Stimulated activated naive CD8-positive, alpha-beta T cell treated with anti-CD3 and anti-CD28 coated beads, Interleukin-15, amount 100 ng/mL, for 72 hours (primary cell): Measurements from ENCODE around the gene MARCHF3.

Experiments used
- ATAC-seq: fragments of 150-1000 bp; cut with Tn5 transposase; 2 replicates; pipeline ENCODE4 v1.10.0; 2021; ENCODE audit warnings: mild to moderate bottlenecking, moderate library complexity
- DNase-seq, 2 donors: peaks; one replicate each; pipeline ENCODE4 v3.0.0; 2021 to 2022
- H3K27ac Mint-ChIP-seq, 2 donors: one replicate each; pipeline ENCODE4 v1.8.0; 2022; ENCODE audit warnings: mild to moderate bottlenecking in 2 of 2, mixed read lengths in 2 of 2, moderate library complexity in 2 of 2
- H3K27me3 Mint-ChIP-seq: one replicate; pipeline ENCODE4 v1.8.0; 2022; ENCODE audit warnings: mixed read lengths
- H3K4me1 Mint-ChIP-seq: one replicate; pipeline ENCODE4 v1.8.0; 2022; ENCODE audit warnings: mild to moderate bottlenecking, mixed read lengths
- H3K4me3 Mint-ChIP-seq, 2 donors: one replicate each; pipeline ENCODE4 v1.8.0; 2022; ENCODE audit warnings: mild to moderate bottlenecking in 2 of 2, mixed read lengths in 2 of 2, moderate library complexity in 1 of 2
- H3K9me3 Mint-ChIP-seq, 2 donors: one replicate each; pipeline ENCODE4 v1.8.0; 2022; ENCODE audit warnings: mixed read lengths in 2 of 2

Gene MARCHF3

DNA sequence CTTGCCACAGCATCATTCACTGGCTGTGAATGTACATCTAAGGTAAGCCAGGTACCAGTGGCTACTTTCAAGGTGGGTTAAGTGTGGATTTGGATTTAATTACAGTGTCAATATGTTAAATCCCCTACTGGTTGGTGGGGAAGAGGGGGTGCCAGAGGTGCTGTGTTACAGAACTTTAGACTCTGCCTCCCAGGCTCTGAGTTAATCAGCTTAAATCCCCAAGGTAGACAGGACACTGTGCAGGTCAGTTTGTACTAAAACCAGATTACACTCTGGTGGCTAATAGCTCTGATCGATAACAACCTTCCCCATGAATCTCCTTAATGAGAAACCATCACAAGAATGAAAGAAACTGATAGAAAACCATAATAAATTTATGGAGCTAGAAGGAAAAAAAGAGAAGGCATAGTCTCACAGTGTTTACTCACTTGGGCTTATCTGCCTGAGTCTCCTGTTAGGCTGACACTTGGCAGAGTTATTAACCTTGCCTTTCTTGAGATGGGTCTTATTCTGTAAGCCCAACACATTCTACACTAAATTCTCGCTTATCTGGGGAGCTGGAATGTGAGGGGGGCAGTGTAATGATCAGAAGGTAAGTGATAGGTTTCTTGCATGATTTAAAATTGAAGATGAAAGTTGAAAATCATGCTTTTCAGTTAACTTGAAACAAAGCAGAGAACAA lies 146.7 kb downstream of the MARCHF3 start:
- DNase-seq (no peak), ATAC-seq (no peak)
- no peaks in the 10 kb centered on the region for H3K27me3 Mint-ChIP-seq
- H3K27ac Mint-ChIP-seq: no peak overlapping the region
- H3K4me1 Mint-ChIP-seq: no peaks in the 10 kb centered on the region
- no peak overlapping the region for H3K4me3 Mint-ChIP-seq
- no peaks in the 10 kb centered on the region for H3K9me3 Mint-ChIP-seq

- H3K4me1 Mint-ChIP-seq: no peaks in the 10 kb centered on the region
- no peak overlapping the region for H3K4me3 Mint-ChIP-seq
- no peaks in the 10 kb centered on the region for H3K27me3 Mint-ChIP-seq
- DNase-seq (no peak), ATAC-seq (no peak)
- H3K27ac Mint-ChIP-seq: no peak overlapping the region
- H3K9me3 Mint-ChIP-seq: no peaks in the 10 kb centered on the region
Observed at GRCh38 chr5:126881821-126882600, 148.3 kb downstream of the MARCHF3 start.

- Mint-ChIP-seq H3K27me3 (no peaks in the 10 kb centered on the region), H3K4me1 (no peaks in the 10 kb centered on the region), H3K27ac (no peak overlapping the region), H3K4me3 (no peak overlapping the region), H3K9me3 (no peaks in the 10 kb centered on the region)
- DNase-seq (no peak), ATAC-seq (no peak)
Observed at GRCh38 chr5:126878634-126879033, 151.7 kb downstream of the MARCHF3 start.

DNA sequence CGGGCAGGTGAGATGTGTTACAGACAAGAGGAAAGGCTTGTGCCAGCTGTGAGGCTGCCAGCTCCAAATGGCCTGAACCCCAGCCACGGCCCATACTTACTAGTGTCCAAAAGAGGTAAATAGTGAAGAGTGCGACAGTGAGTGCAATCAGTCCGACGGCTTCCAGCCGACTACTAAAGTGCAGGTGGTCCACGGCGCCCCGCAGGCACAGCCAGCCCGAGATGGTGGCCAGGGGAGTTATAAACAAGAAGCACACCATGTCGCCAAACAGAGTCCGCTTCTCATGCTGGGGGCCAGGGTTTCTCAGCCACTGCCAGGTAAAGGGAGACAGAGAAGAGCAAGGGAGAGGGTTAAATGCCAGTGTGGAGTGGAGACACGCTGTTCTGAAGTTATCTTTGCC lies 152.3 kb downstream of the MARCHF3 start:
- H3K27me3 Mint-ChIP-seq: no peaks in the 10 kb centered on the region
- no peaks in the 10 kb centered on the region for H3K4me1 Mint-ChIP-seq
- H3K9me3 Mint-ChIP-seq: no peaks in the 10 kb centered on the region
- no peak overlapping the region for H3K27ac Mint-ChIP-seq
- ATAC-seq (no peak), DNase-seq (no peak)
- H3K4me3 Mint-ChIP-seq: no peak overlapping the region

DNA sequence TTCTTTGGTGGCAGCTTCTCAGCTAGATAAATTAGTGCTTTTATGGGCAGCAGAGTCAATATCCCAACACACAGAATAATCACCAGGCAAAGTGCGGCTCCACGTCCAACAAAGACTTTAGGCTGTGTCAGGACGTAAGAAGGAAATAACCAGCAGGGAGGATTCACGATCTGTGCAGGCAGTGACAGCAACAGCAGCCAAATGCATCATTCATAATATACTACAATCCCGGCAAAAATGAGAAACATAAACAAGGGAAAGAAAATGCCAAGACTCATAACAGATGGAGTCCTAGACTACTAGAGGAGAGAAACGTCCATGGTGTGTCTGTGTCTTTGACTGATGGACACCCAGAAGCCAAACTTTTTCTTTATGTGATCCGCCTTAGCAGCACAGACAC lies 152.8 kb downstream of the MARCHF3 start:
- DNase-seq (no peak), ATAC-seq (no peak)
- Mint-ChIP-seq H3K4me3 (no peak overlapping the region), H3K4me1 (no peaks in the 10 kb centered on the region), H3K9me3 (no peaks in the 10 kb centered on the region), H3K27ac (no peak overlapping the region), H3K27me3 (no peaks in the 10 kb centered on the region)

DNA sequence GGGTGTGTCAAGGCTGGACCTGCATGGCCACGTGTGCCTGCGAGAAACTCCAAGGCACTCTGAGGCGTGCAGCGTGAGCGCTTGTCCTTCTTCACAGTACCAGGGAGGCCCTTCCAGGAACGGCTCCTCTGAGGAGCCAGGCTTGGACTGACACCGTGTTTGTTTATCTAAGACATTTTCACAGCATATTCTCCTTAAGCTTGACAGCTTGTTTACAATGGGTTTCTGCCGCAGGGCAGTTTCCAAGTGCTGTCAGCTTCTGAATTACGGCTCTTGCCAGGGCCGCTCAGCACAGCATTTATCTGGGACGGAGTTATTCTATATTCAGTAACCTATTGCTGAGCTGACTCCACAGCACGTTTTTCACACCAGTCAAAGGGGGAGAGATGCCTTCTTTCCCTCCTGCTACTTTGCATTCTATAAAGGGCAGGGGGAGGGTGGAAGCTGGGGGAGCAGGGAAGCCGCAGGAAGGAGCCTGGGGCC lies 155.0 kb downstream of the MARCHF3 start:
- Mint-ChIP-seq H3K27ac (peak overlapping the region in 1 of 2 donors; percentile 23), H3K9me3 (no peaks in the 10 kb centered on the region), H3K4me3 (no peak overlapping the region), H3K4me1 (no peaks in the 10 kb centered on the region), H3K27me3 (no peaks in the 10 kb centered on the region)
- ATAC-seq (no peak), DNase-seq (no peak)

- peaks cover 12% of the 10 kb centered on the region for H3K4me1 Mint-ChIP-seq
Observed at GRCh38 chr5:126872561-126873354, 157.6 kb downstream of the MARCHF3 start.

GRCh38 chr5:126871441-126871840 lies 158.9 kb downstream of the MARCHF3 start:
- peaks cover 8% of the 10 kb centered on the region for H3K27me3 Mint-ChIP-seq
- peaks cover 12% of the 10 kb centered on the region for H3K4me1 Mint-ChIP-seq
- no peaks in the 10 kb centered on the region for H3K9me3 Mint-ChIP-seq
- H3K4me3 Mint-ChIP-seq: no peak overlapping the region
- no peak overlapping the region for H3K27ac Mint-ChIP-seq
- ATAC-seq: no peak
- no peak for DNase-seq

More at GRCh38 chr5:126872561-126873354, 157.6 kb downstream of the MARCHF3 start:
- H3K9me3 Mint-ChIP-seq: no peaks in the 10 kb centered on the region
- H3K27ac Mint-ChIP-seq: no peak overlapping the region
- H3K4me3 Mint-ChIP-seq: no peak overlapping the region
- H3K27me3 Mint-ChIP-seq: peaks cover 8% of the 10 kb centered on the region
- ATAC-seq (no peak), DNase-seq (no peak)

DNA sequence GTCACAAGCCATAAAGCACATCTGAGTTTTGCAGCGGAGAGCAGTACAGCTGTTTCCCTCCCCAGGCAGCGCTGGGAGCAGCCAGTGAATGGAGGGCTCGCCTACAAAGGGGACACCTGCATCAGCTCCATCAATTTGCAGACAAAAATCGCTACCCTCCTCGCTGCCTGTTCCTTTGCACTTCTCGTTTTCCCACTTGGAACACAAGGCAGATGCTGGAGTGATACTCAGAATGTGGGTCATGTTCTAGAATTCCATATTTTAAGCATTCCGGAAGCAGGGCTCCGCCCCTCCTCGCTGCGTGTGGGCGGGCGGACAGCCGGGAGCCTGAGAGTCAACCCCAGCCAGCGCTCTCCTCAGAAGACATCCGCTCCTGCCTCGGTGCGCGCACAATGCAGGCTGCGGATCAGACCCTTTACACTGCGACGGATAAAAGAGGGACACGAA lies 161.3 kb downstream of the MARCHF3 start:
- Mint-ChIP-seq H3K27me3 (peaks cover 8% of the 10 kb centered on the region), H3K27ac (peak overlapping the region; percentile 47 to 87), H3K4me3 (peak overlapping the region; percentile 71 to 83), H3K4me1 (peaks cover 12% of the 10 kb centered on the region), H3K9me3 (no peaks in the 10 kb centered on the region)
- DNase-seq (peak in 1 of 2 donors; percentile 28), ATAC-seq (peak; percentile 75)

- DNase-seq (no peak), ATAC-seq (peak; percentile 41)
- Mint-ChIP-seq H3K27ac (peak overlapping the region in 1 of 2 donors; percentile 28), H3K4me1 (peaks cover 12% of the 10 kb centered on the region), H3K9me3 (no peaks in the 10 kb centered on the region), H3K27me3 (peaks cover 8% of the 10 kb centered on the region), H3K4me3 (peak overlapping the region; percentile 71 to 83)
Observed at GRCh38 chr5:126868338-126869004, 161.9 kb downstream of the MARCHF3 start.

GRCh38 chr5:126866851-126867636 lies 163.3 kb downstream of the MARCHF3 start:
- no peak for DNase-seq
- H3K4me3 Mint-ChIP-seq: no peak overlapping the region

GRCh38 chr5:126865299-126865698 lies 165.1 kb downstream of the MARCHF3 start:
- Mint-ChIP-seq H3K9me3 (no peaks in the 10 kb centered on the region), H3K4me1 (peaks cover 12% of the 10 kb centered on the region), H3K27me3 (peaks cover 8% of the 10 kb centered on the region), H3K4me3 (no peak overlapping the region), H3K27ac (no peak overlapping the region)
- ATAC-seq (no peak), DNase-seq (no peak)

More at GRCh38 chr5:126866851-126867636, 163.3 kb downstream of the MARCHF3 start:
- Mint-ChIP-seq H3K27ac (no peak overlapping the region), H3K9me3 (no peaks in the 10 kb centered on the region), H3K4me1 (peaks cover 12% of the 10 kb centered on the region), H3K27me3 (peaks cover 8% of the 10 kb centered on the region)
- no peak for ATAC-seq

GRCh38 chr5:126864042-126864688 lies 166.2 kb downstream of the MARCHF3 start:
- DNase-seq (no peak), ATAC-seq (peak; percentile 28)
- Mint-ChIP-seq H3K27me3 (peaks cover 6% of the 10 kb centered on the region), H3K27ac (no peak overlapping the region), H3K4me1 (peaks cover 8% of the 10 kb centered on the region), H3K4me3 (no peak overlapping the region), H3K9me3 (no peaks in the 10 kb centered on the region)

DNA sequence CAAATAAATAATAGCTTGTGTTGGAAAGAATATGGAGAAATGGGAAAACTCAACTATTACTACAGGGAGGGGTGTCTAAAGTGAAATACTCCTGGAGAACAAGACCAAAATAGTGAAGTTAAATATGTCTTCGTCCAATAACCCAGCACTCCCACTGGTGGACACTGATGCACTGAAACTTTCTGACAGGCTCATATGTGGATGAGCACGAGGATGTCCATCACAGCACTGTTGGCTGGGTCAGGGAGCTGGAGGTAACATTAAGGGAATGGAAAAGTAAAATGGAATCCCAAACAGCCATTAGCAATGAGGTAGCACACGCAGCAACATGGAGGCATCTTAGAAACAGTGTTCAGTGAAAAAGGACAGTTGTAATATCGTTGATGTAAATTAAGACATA lies 167.0 kb downstream of the MARCHF3 start:
- ATAC-seq (no peak), DNase-seq (no peak)
- Mint-ChIP-seq H3K4me3 (no peak overlapping the region), H3K27me3 (no peaks in the 10 kb centered on the region), H3K27ac (no peak overlapping the region), H3K9me3 (no peaks in the 10 kb centered on the region), H3K4me1 (peaks cover under 1% of the 10 kb centered on the region)
